Endothelial cell of umbilical vein (primary cell): Measurements from ENCODE around the gene MNS1. TPM values are rescaled to one million over a fixed set of nuclear protein-coding genes. Genes with fewer than 3 reads are reported as not detected.

Source experiments
- BruUV-seq: library from RNA; stranded (reverse); fragments of 400-500 nt; replicated peaks from 2 replicates; lab custom pipeline; 2021; lab: Mats Ljungman, UMichigan
- CTCF ChIA-PET: fragments of 300-600, 350-600 bp; sonication (Branson Sonifier 250); formaldehyde crosslinking; loops from one replicate; lab custom pipeline; 2021; ENCODE audit warnings: antibody characterized with exemption, inconsistent platforms; lab: Charles Lee
- POLR2A ChIA-PET: fragments of 300-600, 350-600 bp; sonication (Branson Sonifier 250); formaldehyde crosslinking; loops from one replicate; lab custom pipeline; 2021; ENCODE audit warnings: antibody characterized with exemption, inconsistent platforms; lab: Charles Lee
- DNase-seq: peaks from one replicate; pipeline ENCODE4 v3.0.0-alpha.2; 2011; ENCODE audit warnings: low read depth, low spot score
- FAIRE-seq: peaks from 2 replicates; lab custom pipeline; 2011; peaks lifted over from hg19 to GRCh38; lab: Jason Lieb, UNC
- H2AFZ ChIP-seq: 2 replicates; pipeline ENCODE4 v1.6.0; 2012; ENCODE audit warnings: low read depth, low read length, control low read depth, inconsistent platforms
- H3K27ac ChIP-seq: 2 replicates; pipeline ENCODE4 v1.5.1; 2011; ENCODE audit warnings: low read depth, mild to moderate bottlenecking, control low read depth, low read length, moderate library complexity; ENCODE audit not compliant: insufficient read depth
- H3K27me3 ChIP-seq, 2 experiments: 2 replicates each; pipeline versions ENCODE4 v1.6.0 to v1.6.1; 2011; ENCODE audit warnings: low read length in 2 of 2, mixed read lengths in 1 of 2; ENCODE audit not compliant: control insufficient read depth in 2 of 2, insufficient read depth in 2 of 2
- H3K36me3 ChIP-seq, 2 experiments: 2 replicates in 1 of 2; 3 replicates in 1 of 2; pipeline ENCODE4 v1.5.1; 2011; ENCODE audit warnings: low read length in 2 of 2, mild to moderate bottlenecking in 1 of 2, moderate library complexity in 1 of 2; ENCODE audit not compliant: control insufficient read depth in 2 of 2, insufficient read depth in 2 of 2; ENCODE audit errors: extremely low read depth in 1 of 2
- H3K4me1 ChIP-seq: 3 replicates; pipeline ENCODE4 v1.5.1; 2011; ENCODE audit warnings: mild to moderate bottlenecking, low read length; ENCODE audit not compliant: control insufficient read depth, insufficient read depth; ENCODE audit errors: extremely low read depth
- H3K4me2 ChIP-seq: 2 replicates; pipeline ENCODE4 v1.6.1; 2011; ENCODE audit warnings: low read length, control low read depth, mixed read lengths; ENCODE audit not compliant: insufficient read depth
- H3K4me3 ChIP-seq, 3 experiments: fragments of 200-600 bp in 1 of 3; sonication (generic), shearing (Covaris generic) in 1 of 3; replicated peaks in 1 of 3; 2 replicates each; pipeline ENCODE4 v1.5.1; 2011 to 2016; ENCODE audit warnings: control low read depth in 3 of 3, low read length in 3 of 3, mild to moderate bottlenecking in 2 of 3, inconsistent platforms in 1 of 3, low read depth in 1 of 3, moderate library complexity in 1 of 3; ENCODE audit not compliant: insufficient read depth in 1 of 3
- H3K79me2 ChIP-seq: 2 replicates; pipeline ENCODE4 v1.6.0; 2012; ENCODE audit warnings: low read length, inconsistent platforms; ENCODE audit not compliant: control insufficient read depth, insufficient read depth
- H3K9ac ChIP-seq: replicated peaks from 2 replicates; pipeline ENCODE3; 2011; ENCODE audit warnings: low read length, control low read depth; ENCODE audit not compliant: insufficient read depth; ENCODE audit errors: extremely low read depth
- H3K9me1 ChIP-seq: replicated peaks from 3 replicates; pipeline ENCODE4 v1.6.0; 2011; ENCODE audit warnings: mild to moderate bottlenecking, low read length; ENCODE audit not compliant: control insufficient read depth, insufficient read depth; ENCODE audit errors: extremely low read depth
- H3K9me3 ChIP-seq: replicated peaks from 2 replicates; pipeline ENCODE4 v1.5.1; 2012; ENCODE audit warnings: low read length, inconsistent platforms; ENCODE audit not compliant: control insufficient read depth, insufficient read depth
- H4K20me1 ChIP-seq: replicated peaks from 2 replicates; pipeline ENCODE3; 2011; ENCODE audit warnings: mild to moderate bottlenecking, low read length; ENCODE audit not compliant: control insufficient read depth, insufficient read depth; ENCODE audit errors: extremely low read depth
- EZH2 ChIP-seq: IDR thresholded peaks from 2 replicates; pipeline ENCODE4 v1.6.1; 2012; ENCODE audit warnings: borderline replicate concordance, low read depth, mild to moderate bottlenecking, moderate library complexity, low read length, inconsistent platforms; ENCODE audit not compliant: severe bottlenecking
- FOS ChIP-seq: IDR thresholded peaks from 2 replicates; pipeline ENCODE4 v1.6.1; 2011; ENCODE audit warnings: mild to moderate bottlenecking, low read length, moderate library complexity, borderline replicate concordance; ENCODE audit not compliant: insufficient read depth
- GATA2 ChIP-seq: IDR thresholded peaks from 2 replicates; pipeline ENCODE4 v1.7.0; 2011; ENCODE audit warnings: low read depth, mild to moderate bottlenecking, moderate library complexity, mixed read lengths, low read length; ENCODE audit not compliant: insufficient read length, insufficient read depth
- JUN ChIP-seq: IDR thresholded peaks from 2 replicates; pipeline ENCODE4 v1.6.1; 2011; ENCODE audit warnings: borderline replicate concordance, low read depth; ENCODE audit not compliant: insufficient read length, insufficient read depth
- MAX ChIP-seq: IDR thresholded peaks from 2 replicates; pipeline ENCODE4 v1.6.1; 2011; ENCODE audit not compliant: insufficient read depth, insufficient read length
- MYC ChIP-seq: IDR thresholded peaks from one replicate; pipeline ENCODE4 v1.6.1; 2011; ENCODE audit warnings: mild to moderate bottlenecking, low read depth, low read length
- POLR2A ChIP-seq: IDR thresholded peaks from 2 replicates; pipeline ENCODE4 v1.6.1; 2012; ENCODE audit warnings: low read depth, mild to moderate bottlenecking, control low read depth, low read length
- POLR2AphosphoS5 ChIP-seq: IDR thresholded peaks from 2 replicates; pipeline ENCODE4 v1.6.1; 2012; ENCODE audit warnings: low read depth, mild to moderate bottlenecking, control low read depth, low read length, moderate library complexity; ENCODE audit not compliant: insufficient read depth
- dilution Hi-C: fragments of 300-500 bp; cut with MboI; formaldehyde crosslinking; loops from one replicate; pipeline ENCODE4 v1.15.0; 2019; ENCODE audit warnings: low sequenced_read_pairs; ENCODE audit not compliant: extremely low pct_ligation_motif_present
- intact Hi-C: fragments of 100-400 bp; cut with micrococcal nuclease; formaldehyde crosslinking; loops from one replicate; pipeline ENCODE4 v1.10.0; 2022
- polyA plus RNA-seq, 4 experiments: library from polyadenylated mRNA; depleted of rRNA in 3 of 4; stranded (reverse) in 3 of 4; unstranded in 1 of 4; fragments of >200 nt; gene quantifications; 2 replicates each; pipeline versions ENCODE4 v1.2.1 to v1.2.3, GENCODE V29; 2011 to 2012; ENCODE audit warnings: missing spikeins in 1 of 4
- total RNA-seq: library from RNA; stranded (reverse); gene quantifications from 2 replicates; pipeline ENCODE4 v1.2.3, GENCODE V29; 2021
- TF ChIP-seq, protein P1 (sequence below), 2 donors: IDR thresholded peaks; 1 replicate in 1 of 2; 2 replicates in 1 of 2; pipeline ENCODE4 v1.5.1; 2011; ENCODE audit warnings: low read length in 2 of 2, mild to moderate bottlenecking in 2 of 2, moderate library complexity in 2 of 2, control low read depth in 1 of 2, inconsistent platforms in 1 of 2, low read depth in 1 of 2; ENCODE audit not compliant: insufficient read depth in 1 of 2; ENCODE audit errors: extremely low read depth in 1 of 2

Gene MNS1
- total and polyA plus RNA-seq, 2 donors (not counting 3 experiments of a cell fraction or from before 2014, with no cell fraction given), result 0.25 to 2.6 TPM

- no peak for TF ChIP-seq MYC
- no peak for TF ChIP-seq GATA2
- TF ChIP-seq POLR2AphosphoS5, result no peak
- no peak for TF ChIP-seq EZH2
- TF ChIP-seq, protein P1, sequence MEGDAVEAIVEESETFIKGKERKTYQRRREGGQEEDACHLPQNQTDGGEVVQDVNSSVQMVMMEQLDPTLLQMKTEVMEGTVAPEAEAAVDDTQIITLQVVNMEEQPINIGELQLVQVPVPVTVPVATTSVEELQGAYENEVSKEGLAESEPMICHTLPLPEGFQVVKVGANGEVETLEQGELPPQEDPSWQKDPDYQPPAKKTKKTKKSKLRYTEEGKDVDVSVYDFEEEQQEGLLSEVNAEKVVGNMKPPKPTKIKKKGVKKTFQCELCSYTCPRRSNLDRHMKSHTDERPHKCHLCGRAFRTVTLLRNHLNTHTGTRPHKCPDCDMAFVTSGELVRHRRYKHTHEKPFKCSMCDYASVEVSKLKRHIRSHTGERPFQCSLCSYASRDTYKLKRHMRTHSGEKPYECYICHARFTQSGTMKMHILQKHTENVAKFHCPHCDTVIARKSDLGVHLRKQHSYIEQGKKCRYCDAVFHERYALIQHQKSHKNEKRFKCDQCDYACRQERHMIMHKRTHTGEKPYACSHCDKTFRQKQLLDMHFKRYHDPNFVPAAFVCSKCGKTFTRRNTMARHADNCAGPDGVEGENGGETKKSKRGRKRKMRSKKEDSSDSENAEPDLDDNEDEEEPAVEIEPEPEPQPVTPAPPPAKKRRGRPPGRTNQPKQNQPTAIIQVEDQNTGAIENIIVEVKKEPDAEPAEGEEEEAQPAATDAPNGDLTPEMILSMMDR (IDR thresholded peaks at IDR 0.05; ENCODE audit: extremely low read depth in 1 of 2, insufficient read depth in 1 of 2, low read depth in 1 of 2, low read length in 2 of 2), result no peak
- TF ChIP-seq FOS, result no peak
- TF ChIP-seq JUN, result no peak
- TF ChIP-seq MAX, result no peak
- no peak for TF ChIP-seq POLR2A
- Histone ChIP-seq H3K4me3 (no peak overlapping the region), H4K20me1 (no peaks in the 10 kb centered on the region), H3K27ac (no peak overlapping the region), H3K9me3 (no peaks in the 10 kb centered on the region), H3K36me3 (no peaks in the 10 kb centered on the region), H3K9ac (no peak overlapping the region), H3K9me1 (no peaks in the 10 kb centered on the region), H3K4me1 (no peaks in the 10 kb centered on the region), H3K27me3 (no peaks in the 10 kb centered on the region), H3K4me2 (no peak overlapping the region), H3K79me2 (no peaks in the 10 kb centered on the region), H2AFZ (no peak overlapping the region)
- BruUV-seq, result no TSS peak
- DNase-seq (no peak), FAIRE-seq (no peak)
- CTCF ChIA-PET, result no interaction called here
- POLR2A ChIA-PET, result no interaction called here
- intact Hi-C loops (no loop called here), dilution Hi-C loops (no loop called here)
Measured at GRCh38 chr15:56394909-56395308, 70.0 kb downstream of the MNS1 start.
